Vagina (tissue), 2 donors: ENCODE measurements around the gene GRIK5. TPM values are rescaled to one million over a fixed set of nuclear protein-coding genes. Genes with fewer than 3 reads are reported as not detected.

ENCODE experiments used
- DNase-seq, 2 donors: peaks; one replicate each; pipeline ENCODE4 v3.0.0-alpha.2; 2017; ENCODE audit errors: extremely low spot score in 2 of 2
- H3K27ac ChIP-seq: fragments of 200-600 bp; sonication (generic); one replicate; pipeline ENCODE4 v1.5.1; 2019
- H3K27me3 ChIP-seq: fragments of 200-600 bp; sonication (generic); one replicate; pipeline ENCODE4 v1.5.1; 2019
- H3K36me3 ChIP-seq, 2 donors: fragments of 200-600 bp; sonication (generic); one replicate each; pipeline ENCODE4 v1.5.1; 2017 to 2019
- H3K4me1 ChIP-seq: fragments of 200-600 bp; sonication (generic); one replicate; pipeline ENCODE4 v1.5.1; 2019
- H3K4me3 ChIP-seq, 2 donors: fragments of 200-600 bp; sonication (generic); 1 replicate in 1 of 2; 2 replicates in 1 of 2; pipeline ENCODE4 v1.5.1; 2016 to 2019
- H3K9me3 ChIP-seq: fragments of 200-600 bp; sonication (generic); one replicate; pipeline ENCODE4 v1.5.1; 2019
- CTCF ChIP-seq, 3 experiments: fragments of 450-650 bp in 2 of 3; fragments of 200-600 bp in 1 of 3; sonication (generic) in 1 of 3; IDR thresholded peaks; one replicate each; pipeline ENCODE4 v1.5.1; 2017 to 2019; ENCODE audit warnings: antibody characterized with exemption in 3 of 3, mild to moderate bottlenecking in 2 of 3, moderate library complexity in 2 of 3
- POLR2A ChIP-seq, 2 donors: fragments of 450-650 bp; IDR thresholded peaks; one replicate each; pipeline ENCODE4 v1.6.1; 2017; ENCODE audit warnings: antibody characterized with exemption in 2 of 2, mild to moderate bottlenecking in 2 of 2, moderate library complexity in 2 of 2
- POLR2AphosphoS5 ChIP-seq, 2 donors: sonication (generic); formaldehyde crosslinking; IDR thresholded peaks; one replicate each; pipeline ENCODE4 v1.9.0; 2017; ENCODE audit warnings: antibody characterized with exemption in 2 of 2, mild to moderate bottlenecking in 2 of 2, low read depth in 1 of 2; ENCODE audit not compliant: insufficient read depth in 1 of 2
- intact Hi-C: fragments of 100-400 bp; cut with DNase I; formaldehyde crosslinking; loops from one replicate; pipeline ENCODE4 v1.15.1; 2023
- total RNA-seq: library from RNA; depleted of rRNA; stranded (reverse); fragments of >200 nt; gene quantifications from one replicate; pipeline ENCODE4 v1.2.3, GENCODE V29; 2016

The GRIK5 gene
- total RNA-seq, 1 donor from 2014 or later, result 2.5 TPM

GRCh38 chr19:42076380-42076944 lies 6.5 kb upstream of the GRIK5 start:
- intact Hi-C loops, result no loop called here
- H3K9me3 ChIP-seq, result no peaks in the 10 kb centered on the region
- peak overlapping the region; percentile 80 to 100 for H3K4me3 ChIP-seq
- peaks cover 0 to 24% of the 10 kb centered on the region in 2 donors for H3K36me3 ChIP-seq
- no peak for TF ChIP-seq CTCF (IDR thresholded peaks at IDR 0.05)
- TF ChIP-seq POLR2AphosphoS5 (IDR thresholded peaks at IDR 0.05; ENCODE audit: insufficient read depth in 1 of 2, low read depth in 1 of 2), result no peak
- no peak for TF ChIP-seq POLR2A (IDR thresholded peaks at IDR 0.05)
- no peak for DNase-seq
- peaks cover 27% of the 10 kb centered on the region for H3K4me1 ChIP-seq
- peak overlapping the region; percentile 83 for H3K27ac ChIP-seq
- H3K27me3 ChIP-seq, result no peaks in the 10 kb centered on the region

GRCh38 chr19:42075616-42076379 lies 5.8 kb upstream of the GRIK5 start, which contains the start of gene ZNF574:
Gene ZNF574, plus strand, starts transcription at chr19:42076166. Its CDS starts 2,441 bp downstream, at chr19:42078607.
- Histone ChIP-seq H3K4me3 (peak within 1 kb of the TSS; percentile 80 to 100), H3K36me3 (peaks cover 0 to 20% of the 10 kb centered on the region in 2 donors), H3K27me3 (no peaks in the 10 kb centered on the region), H3K9me3 (no peaks in the 10 kb centered on the region), H3K4me1 (peaks cover 27% of the 10 kb centered on the region), H3K27ac (peak within 1 kb of the TSS; percentile 97)
- peak; percentile 99 for DNase-seq
- intact Hi-C loops, result no loop called here
- TF ChIP-seq POLR2AphosphoS5 (IDR thresholded peaks at IDR 0.05; ENCODE audit: insufficient read depth in 1 of 2, low read depth in 1 of 2) (peak; percentile 95 to 98), POLR2A (IDR thresholded peaks at IDR 0.05) (peak; percentile 65 to 85), CTCF (IDR thresholded peaks at IDR 0.05) (no peak)

- DNase-seq, result no peak
- peaks cover 27% of the 10 kb centered on the region for H3K4me1 ChIP-seq
These were observed 5.3 kb upstream of the GRIK5 start for GRCh38 chr19:42075364-42075615.

GRCh38 chr19:42074513-42075363 lies 4.7 kb upstream of the GRIK5 start:
- Histone ChIP-seq H3K27me3 (no peaks in the 10 kb centered on the region), H3K36me3 (peaks cover 0 to 10% of the 10 kb centered on the region in 2 donors), H3K27ac (peak overlapping the region; percentile 97), H3K4me1 (peaks cover 30% of the 10 kb centered on the region), H3K4me3 (peak overlapping the region; percentile 80 to 85), H3K9me3 (no peaks in the 10 kb centered on the region)
- intact Hi-C loops, result no loop called here
- TF ChIP-seq CTCF (IDR thresholded peaks at IDR 0.05) (no peak), POLR2A (IDR thresholded peaks at IDR 0.05) (no peak), POLR2AphosphoS5 (IDR thresholded peaks at IDR 0.05; ENCODE audit: insufficient read depth in 1 of 2, low read depth in 1 of 2) (no peak)
- DNase-seq, result no peak

More at GRCh38 chr19:42075364-42075615, 5.3 kb upstream of the GRIK5 start:
- intact Hi-C loops, result no loop called here
- peak overlapping the region; percentile 80 to 85 for H3K4me3 ChIP-seq
- no peaks in the 10 kb centered on the region for H3K27me3 ChIP-seq
- TF ChIP-seq POLR2AphosphoS5 (IDR thresholded peaks at IDR 0.05; ENCODE audit: insufficient read depth in 1 of 2, low read depth in 1 of 2) (no peak), CTCF (IDR thresholded peaks at IDR 0.05) (no peak), POLR2A (IDR thresholded peaks at IDR 0.05) (no peak)
- H3K9me3 ChIP-seq, result no peaks in the 10 kb centered on the region
- peaks cover 0 to 15% of the 10 kb centered on the region in 2 donors for H3K36me3 ChIP-seq
- H3K27ac ChIP-seq, result peak overlapping the region; percentile 97
